Activated CD4-positive, alpha-beta T cell treated with anti-CD3 and anti-CD28 coated beads for 4 hours (primary cell): ENCODE results near the gene KCNA1.

Source experiments
- DNase-seq, 2 donors: peaks; one replicate each; pipeline ENCODE4 v3.0.0-alpha.2; 2020

The KCNA1 gene

DNA sequence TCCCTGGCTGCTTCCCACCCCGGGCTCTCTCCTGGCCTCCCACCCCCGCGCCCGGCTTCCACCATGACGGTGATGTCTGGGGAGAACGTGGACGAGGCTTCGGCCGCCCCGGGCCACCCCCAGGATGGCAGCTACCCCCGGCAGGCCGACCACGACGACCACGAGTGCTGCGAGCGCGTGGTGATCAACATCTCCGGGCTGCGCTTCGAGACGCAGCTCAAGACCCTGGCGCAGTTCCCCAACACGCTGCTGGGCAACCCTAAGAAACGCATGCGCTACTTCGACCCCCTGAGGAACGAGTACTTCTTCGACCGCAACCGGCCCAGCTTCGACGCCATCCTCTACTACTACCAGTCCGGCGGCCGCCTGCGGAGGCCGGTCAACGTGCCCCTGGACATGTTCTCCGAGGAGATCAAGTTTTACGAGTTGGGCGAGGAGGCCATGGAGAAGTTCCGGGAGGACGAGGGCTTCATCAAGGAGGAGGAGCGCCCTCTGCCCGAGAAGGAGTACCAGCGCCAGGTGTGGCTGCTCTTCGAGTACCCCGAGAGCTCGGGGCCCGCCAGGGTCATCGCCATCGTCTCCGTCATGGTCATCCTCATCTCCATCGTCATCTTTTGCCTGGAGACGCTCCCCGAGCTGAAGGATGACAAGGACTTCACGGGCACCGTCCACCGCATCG, 1.8 kb downstream of the KCNA1 start:
- no peak for DNase-seq

- DNase-seq: no peak
Observed at GRCh38 chr12:4914720-4915119, 5.0 kb downstream of the KCNA1 start.

DNA sequence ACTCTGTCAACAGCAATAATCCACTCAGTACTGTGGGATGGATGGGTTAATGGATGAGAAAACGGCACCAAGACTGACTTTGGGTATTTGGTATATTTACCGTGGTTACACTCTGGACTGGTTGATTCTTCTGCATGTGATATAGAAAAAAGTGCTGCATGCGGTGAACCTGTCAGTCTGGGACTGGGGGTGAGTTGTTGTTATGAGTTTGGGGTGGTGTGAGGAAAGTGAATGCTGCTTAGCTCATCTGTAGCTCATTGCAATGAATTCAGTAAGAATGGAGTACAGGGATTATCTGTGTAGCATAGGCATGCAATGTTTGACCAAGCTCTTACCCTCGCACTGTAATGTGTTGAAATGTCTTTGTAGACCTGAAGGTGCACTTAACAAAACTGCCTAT, 6.0 kb downstream of the KCNA1 start:
- DNase-seq: no peak

DNA sequence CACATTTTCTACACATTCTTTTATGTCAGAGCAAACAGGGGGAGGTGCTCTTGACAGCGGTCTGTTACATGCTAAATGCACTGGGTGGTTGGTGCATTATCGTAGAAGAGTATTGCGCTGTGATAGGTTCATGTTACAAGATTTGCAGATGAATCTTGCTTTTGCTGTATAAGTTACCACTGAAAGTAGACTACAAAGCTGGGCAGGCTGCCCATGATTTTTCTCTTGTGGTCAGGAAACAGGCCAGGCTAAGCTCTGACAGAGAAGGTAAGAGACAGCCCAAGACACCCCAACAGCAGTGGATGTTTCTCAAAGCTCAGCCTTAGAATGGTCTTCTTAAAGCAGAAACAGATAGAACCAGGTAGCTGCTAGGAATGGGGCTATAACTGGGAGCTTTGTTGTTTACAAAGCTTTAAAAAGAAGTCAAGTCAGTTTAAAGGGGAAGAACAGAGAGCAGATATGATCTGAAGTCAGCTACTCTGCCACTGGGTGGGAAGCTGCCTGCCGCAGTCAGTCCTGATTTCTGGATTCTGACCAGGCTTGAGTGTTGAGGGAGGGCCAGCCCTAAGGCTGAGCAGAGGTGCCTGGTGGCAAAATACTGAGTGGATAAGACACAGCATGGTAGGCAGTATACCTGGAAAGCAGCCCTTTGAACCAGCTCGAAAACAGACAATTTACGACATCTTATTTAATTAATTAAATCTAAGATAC, 9.4 kb downstream of the KCNA1 start:
- DNase-seq: no peak

DNA sequence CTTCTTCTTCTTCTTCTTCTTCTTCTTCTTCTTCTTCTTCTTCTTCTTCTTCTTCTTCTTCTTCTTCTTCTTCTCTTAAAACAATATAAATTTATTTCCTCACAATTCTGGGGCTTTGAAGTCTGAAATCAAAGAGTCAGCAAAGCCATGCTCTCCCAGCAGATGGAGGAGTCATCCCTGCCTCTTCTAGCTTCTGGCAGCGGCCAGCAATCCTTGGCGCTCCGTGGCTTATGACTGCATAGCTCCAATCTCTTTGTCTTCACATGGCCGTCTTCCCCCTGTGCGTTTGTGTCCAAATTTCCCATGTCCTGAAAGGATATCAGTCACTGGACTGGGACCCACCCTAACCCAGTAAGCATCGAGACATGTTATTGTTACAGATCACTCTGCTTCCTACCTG, 22.9 kb downstream of the KCNA1 start:
- DNase-seq: no peak

DNA sequence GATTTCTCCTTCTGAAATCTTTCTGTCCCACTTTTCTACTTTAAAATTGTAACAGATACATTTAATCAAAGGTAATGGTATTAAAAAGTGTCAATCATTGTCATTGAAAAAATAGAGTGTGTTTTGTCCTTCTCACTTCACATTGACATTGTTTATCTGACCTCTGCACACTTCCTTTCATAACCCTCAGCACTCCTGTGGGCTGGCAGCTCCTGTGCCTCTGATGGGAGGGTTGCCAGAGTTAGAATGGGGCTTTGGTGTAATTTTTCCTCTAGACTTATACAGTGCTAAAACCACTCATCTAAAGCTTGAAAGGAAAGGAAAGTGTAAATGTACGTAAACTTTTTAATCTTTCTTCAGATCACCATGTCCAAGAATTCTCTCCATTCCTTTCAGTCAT, 23.7 kb downstream of the KCNA1 start:
- DNase-seq: no peak

GRCh38 chr12:4934407-4935035, 24.8 kb downstream of the KCNA1 start:
- no peak for DNase-seq

GRCh38 chr12:4938900-4939299, 29.2 kb downstream of the KCNA1 start:
- no peak for DNase-seq

- no peak for DNase-seq
Observed at GRCh38 chr12:4939418-4940023, 29.8 kb downstream of the KCNA1 start.

- DNase-seq: no peak
Observed at GRCh38 chr12:4943067-4943937, 33.6 kb downstream of the KCNA1 start.

GRCh38 chr12:4943938-4944284, 34.2 kb downstream of the KCNA1 start:
- DNase-seq: no peak

DNA sequence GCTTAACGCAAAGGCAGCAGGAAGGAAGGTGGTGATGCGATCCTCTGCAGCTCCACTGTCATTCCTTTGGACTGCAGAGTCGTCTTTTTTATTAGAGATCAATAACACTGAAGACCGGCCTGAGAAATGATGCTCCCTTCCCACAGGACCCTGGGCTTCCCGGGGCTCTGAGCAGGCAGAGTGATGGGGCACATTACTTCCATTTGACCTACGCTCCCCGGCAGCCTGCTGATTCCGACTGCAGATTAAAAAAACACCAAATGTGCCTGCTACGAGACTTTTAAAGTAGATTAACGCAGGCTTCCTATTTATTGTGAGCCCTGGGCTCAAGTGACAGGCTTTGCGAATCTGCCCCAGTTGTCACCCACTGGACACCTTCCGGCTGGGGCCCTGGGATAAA, 37.5 kb downstream of the KCNA1 start:
- DNase-seq: no peak

DNA sequence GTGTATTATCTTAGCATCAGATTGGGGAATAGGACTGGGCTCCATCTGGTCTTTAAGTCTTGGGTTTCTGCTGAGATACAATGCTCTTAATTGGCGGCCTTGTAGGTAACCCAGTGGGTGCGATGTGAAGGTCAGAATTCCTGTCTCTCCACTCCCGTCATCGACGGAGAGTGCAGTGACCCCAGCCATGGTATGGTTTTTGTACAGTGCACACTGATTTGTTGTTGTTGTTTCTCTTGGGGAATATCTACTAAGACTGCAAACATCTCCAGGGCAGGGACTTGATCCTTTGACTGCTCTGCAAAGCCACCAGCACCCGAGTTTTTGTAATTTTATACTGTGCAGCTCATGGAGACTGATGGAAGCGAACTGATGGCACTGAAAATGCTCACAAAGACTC, 41.4 kb downstream of the KCNA1 start:
- DNase-seq: no peak

DNA sequence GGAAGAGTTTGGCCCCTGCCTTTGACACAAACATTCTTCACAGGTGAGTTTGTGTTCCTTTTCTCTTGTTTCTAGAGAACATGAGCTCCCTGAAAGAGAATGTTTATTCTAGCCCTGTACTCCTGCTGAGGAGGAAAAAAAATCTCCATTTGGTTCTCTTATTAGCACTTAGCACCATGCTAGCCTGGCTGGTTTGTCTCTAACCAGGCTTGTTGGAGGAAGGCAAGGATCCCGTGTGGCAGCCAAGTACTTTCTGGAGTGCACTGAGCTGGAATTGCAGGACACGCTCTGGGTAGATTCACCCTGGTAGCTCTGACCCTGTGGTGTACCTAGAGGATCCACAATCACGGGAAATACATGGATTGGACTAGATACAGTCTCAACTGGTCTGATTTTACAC, 41.9 kb downstream of the KCNA1 start:
- DNase-seq: no peak

GRCh38 chr12:4954621-4955354, 45.1 kb downstream of the KCNA1 start:
- DNase-seq: no peak

- no peak for DNase-seq
Observed at GRCh38 chr12:4956054-4956453, 46.3 kb downstream of the KCNA1 start.

GRCh38 chr12:4956968-4957367, 47.3 kb downstream of the KCNA1 start:
- DNase-seq: no peak

DNA sequence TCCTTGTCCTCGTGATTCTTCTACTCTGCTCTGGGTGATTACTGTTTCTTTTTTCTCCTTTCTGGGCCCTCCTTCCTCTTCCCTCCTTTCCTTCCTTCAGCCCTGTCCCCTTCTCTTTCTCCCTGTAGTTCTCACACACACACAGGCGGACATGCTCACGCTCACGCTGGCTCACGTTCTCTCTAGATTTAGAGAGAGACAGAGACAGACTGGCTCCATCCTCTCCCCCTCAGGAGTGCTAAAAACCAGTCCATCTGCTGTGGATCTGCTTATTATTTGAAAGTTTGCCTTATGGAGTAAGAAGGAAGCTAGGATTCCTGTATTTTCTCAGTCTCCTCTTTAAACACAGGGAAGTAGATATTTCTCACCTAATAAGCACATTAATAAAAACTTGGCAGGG, 48.1 kb downstream of the KCNA1 start:
- DNase-seq: no peak

- no peak for DNase-seq
Observed at GRCh38 chr12:4958697-4959375, 49.1 kb downstream of the KCNA1 start.

DNA sequence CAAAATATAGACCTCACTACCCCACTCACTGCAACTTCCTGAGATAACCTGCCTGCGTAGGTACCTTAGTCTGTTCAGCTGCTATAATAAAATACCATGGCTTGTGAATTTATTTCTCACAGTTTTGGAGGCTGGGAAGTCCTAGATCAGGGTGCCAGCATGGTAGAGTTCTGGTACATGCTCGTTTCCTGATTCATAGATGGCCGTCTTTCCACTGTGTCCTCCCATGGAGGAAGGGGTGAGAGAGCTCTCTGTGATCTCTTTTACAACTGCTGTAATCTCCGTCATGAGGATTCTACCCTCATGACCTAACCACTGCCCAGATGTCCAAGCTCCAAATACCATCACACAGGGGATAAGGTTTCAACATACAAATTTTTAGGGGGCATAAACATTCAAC, 49.7 kb downstream of the KCNA1 start:
- DNase-seq: no peak

GRCh38 chr12:4960030-4960429, 50.3 kb downstream of the KCNA1 start:
- no peak for DNase-seq

DNA sequence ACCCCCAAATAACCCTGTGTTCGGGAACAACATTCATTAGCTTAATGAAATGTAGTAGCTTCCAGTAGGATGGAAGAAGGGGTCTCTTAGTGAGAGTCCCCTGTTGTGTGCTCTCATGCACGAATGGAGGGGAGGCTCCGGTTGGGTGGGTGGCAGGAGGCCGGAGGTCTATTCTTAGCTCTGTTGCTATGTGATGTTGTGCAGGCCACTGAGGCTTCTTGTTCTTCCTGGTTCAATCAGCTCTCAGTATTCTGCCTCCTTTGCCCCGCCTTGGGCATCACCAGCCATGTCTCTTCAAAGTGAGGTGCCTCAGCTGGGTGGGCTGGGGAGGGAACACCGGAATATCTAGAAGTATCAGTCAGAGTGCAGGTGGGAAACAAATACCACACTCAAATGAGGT, 50.8 kb downstream of the KCNA1 start:
- no peak for DNase-seq
